Memory B cell (primary cell): Measurements from ENCODE around the gene MRPS9.

Experiments used
- ATAC-seq: fragments of 150-1000 bp; cut with Tn5 transposase; 2 replicates; pipeline ENCODE4 v1.10.0; 2021; ENCODE audit warnings: low read depth, mild to moderate bottlenecking, moderate library complexity
- DNase-seq, 2 donors: peaks; one replicate each; pipeline ENCODE4 v3.0.0; 2022; ENCODE audit warnings: low spot score in 2 of 2
- H3K27ac Mint-ChIP-seq: one replicate; pipeline ENCODE4 v1.8.0; 2022; ENCODE audit warnings: mild to moderate bottlenecking, moderate library complexity, mixed read lengths
- H3K27me3 Mint-ChIP-seq: one replicate; pipeline ENCODE4 v1.8.0; 2022; ENCODE audit warnings: mixed read lengths
- H3K36me3 Mint-ChIP-seq: one replicate; pipeline ENCODE4 v1.8.0; 2022; ENCODE audit warnings: mild to moderate bottlenecking, mixed read lengths
- H3K4me1 Mint-ChIP-seq: one replicate; pipeline ENCODE4 v1.8.0; 2022; ENCODE audit warnings: mixed read lengths
- H3K4me3 Mint-ChIP-seq: one replicate; pipeline ENCODE4 v1.8.0; 2022; ENCODE audit warnings: mild to moderate bottlenecking, moderate library complexity, mixed read lengths
- H3K9me3 Mint-ChIP-seq: one replicate; pipeline ENCODE4 v1.8.0; 2022; ENCODE audit warnings: mixed read lengths

Gene MRPS9

DNA sequence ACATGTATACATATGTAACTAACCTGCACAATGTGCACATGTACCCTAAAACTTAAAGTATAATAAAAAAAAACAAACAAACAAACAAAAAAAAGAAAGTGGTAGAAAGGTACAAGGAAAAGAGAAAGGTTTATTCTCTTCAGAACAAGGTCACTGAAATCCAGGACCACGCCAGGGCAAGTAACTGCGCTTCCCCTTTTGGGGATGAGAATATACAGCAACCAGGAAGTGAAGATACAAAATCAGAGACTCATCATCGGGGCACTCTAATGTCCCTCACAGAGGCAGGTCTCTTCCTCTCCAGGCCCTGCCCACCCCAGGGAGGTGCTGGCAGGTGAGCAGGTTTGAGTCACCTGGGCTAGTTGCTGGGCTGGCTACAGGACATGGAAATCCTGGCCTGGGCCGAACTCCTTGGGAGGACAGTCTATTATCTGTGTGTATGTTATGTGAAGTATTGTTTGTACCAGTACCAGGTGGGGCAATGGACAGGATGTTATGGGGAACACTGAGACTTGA is 103.3 kb downstream of the MRPS9 start:
- no peak for DNase-seq
- ATAC-seq = no peak
- no peaks in the 10 kb centered on the region for H3K27me3 Mint-ChIP-seq
- H3K27ac Mint-ChIP-seq = peak overlapping the region; percentile 66
- no peaks in the 10 kb centered on the region for H3K9me3 Mint-ChIP-seq
- H3K4me1 Mint-ChIP-seq = peaks cover 19% of the 10 kb centered on the region
- H3K4me3 Mint-ChIP-seq = no peak overlapping the region
- H3K36me3 Mint-ChIP-seq = peaks cover 4% of the 10 kb centered on the region

DNA sequence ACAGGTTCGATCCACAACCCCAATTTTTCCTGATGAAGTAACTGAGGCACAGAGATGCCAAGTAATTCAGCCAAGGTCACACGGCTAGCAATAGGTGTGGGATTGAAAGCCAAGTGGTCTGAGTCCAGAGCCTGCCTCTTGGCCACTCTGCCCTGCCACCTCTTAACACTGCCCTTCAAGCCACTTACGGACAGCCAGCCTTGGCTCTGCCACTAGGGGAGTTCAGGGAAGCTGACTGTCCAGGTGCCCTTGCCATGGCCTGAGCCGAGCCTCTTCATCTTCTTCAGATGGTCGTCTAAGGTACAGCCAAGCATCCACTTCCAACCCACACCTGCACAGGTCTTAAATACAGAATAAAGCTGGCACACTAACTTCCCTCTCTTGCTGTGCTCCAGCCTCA is 104.4 kb downstream of the MRPS9 start:
- Mint-ChIP-seq H3K36me3 (peaks cover 7% of the 10 kb centered on the region), H3K27me3 (no peaks in the 10 kb centered on the region), H3K4me3 (peak overlapping the region; percentile 61), H3K27ac (no peak overlapping the region), H3K4me1 (peaks cover 22% of the 10 kb centered on the region), H3K9me3 (no peaks in the 10 kb centered on the region)
- ATAC-seq = no peak
- no peak for DNase-seq

DNA sequence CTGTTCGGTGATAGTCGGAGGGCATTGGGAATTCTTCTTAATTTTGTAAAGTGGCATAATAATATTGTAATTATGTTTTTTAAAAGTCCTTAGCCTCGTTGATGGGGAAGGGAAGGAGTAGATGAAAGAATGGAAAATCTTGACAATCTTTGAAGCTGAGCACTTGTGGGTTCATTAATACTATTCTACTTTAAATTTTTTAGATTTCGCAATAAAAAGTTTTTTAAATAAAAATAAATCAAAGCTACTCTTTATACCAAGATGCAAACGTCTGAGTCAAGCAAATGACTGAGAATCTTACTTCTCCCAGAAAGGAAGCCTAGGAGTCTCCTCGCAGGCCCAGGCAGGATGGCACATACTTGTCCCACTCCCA is 105.2 kb downstream of the MRPS9 start:
- peak overlapping the region; percentile 91 for H3K4me3 Mint-ChIP-seq
- DNase-seq (no peak), ATAC-seq (no peak)
- H3K27me3 Mint-ChIP-seq = no peaks in the 10 kb centered on the region
- H3K27ac Mint-ChIP-seq = peak overlapping the region; percentile 52
- H3K36me3 Mint-ChIP-seq = peaks cover 15% of the 10 kb centered on the region
- peaks cover 31% of the 10 kb centered on the region for H3K4me1 Mint-ChIP-seq
- no peaks in the 10 kb centered on the region for H3K9me3 Mint-ChIP-seq

DNA sequence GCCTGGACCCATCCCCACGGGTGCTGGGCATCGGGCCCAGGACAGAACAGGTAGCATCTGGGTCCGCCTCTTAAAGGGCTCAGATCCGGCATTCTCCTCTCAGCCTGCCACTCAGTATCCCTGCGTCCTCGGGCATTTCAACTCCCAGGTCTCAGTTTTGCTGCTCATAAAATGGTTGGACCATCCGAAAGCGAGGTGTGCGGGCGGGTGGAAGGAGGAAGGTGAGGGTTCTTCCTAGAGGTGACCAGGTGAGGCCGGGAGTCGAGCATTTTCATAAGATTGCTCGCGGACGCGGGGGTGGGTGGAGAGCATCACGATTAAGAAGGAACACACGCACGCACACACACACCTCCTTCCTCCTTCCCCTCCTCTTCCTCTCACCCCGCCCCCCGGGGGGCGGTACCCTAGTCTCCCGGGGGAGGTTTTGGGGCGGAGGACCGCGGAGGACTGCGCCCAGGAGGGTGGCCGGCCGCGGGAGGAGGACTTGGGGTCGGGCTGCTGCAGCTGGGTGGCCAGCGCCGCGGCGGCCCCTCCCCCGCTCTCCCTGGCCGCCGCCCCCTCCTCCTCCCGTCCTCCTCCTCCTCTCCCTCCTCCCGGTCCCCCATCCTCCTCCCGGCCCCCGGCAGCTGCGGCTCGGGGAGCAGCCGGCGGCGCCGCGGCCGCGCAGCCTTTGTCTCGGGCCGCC is 105.7 kb downstream of the MRPS9 start:
- DNase-seq = peak in 1 of 2 donors; percentile 54
- Mint-ChIP-seq H3K36me3 (peaks cover 15% of the 10 kb centered on the region), H3K27ac (peak overlapping the region; percentile 52), H3K27me3 (no peaks in the 10 kb centered on the region), H3K4me1 (peaks cover 31% of the 10 kb centered on the region), H3K9me3 (no peaks in the 10 kb centered on the region), H3K4me3 (peak overlapping the region; percentile 91)
- peak; percentile 77 for ATAC-seq

DNA sequence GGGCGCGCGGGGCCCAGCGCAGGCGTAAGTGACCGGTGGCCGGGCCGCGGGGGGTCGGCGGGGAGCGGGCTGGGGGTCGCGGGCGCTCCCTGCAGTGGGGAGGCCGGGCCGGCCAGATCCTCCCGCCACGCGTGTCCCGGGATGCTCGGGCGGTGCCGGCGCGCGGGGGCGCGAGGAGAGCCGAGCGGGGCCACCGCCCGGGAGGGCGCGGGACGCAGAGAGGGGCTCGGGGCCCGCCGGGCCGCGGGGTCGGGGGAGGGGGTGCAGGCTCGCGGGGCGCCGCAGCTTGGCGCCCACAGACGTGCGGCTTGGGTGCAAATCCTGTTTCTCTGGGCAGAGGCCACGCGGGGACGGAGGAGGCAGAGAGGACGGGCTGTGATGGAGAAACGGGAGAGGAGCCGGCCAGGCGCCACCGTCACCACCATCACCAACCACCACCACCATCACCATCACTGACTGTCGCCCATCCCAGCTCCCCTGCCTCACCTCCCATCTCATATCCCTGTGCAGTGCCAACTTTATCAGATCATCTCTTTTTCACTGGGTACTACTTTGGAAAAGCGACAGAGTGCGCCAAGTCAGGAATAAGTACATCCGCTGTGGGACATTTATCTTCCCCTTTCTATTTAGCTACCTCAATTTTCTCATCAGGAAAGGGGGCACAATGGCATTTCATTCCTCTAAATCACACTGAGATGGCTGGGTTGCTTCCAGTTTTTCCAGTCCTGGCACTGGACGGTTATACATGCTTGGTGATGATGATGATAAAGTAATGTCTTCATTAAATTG is 106.5 kb downstream of the MRPS9 start:
- peak; percentile 12 for ATAC-seq
- peaks cover 19% of the 10 kb centered on the region for H3K36me3 Mint-ChIP-seq
- peak overlapping the region; percentile 91 for H3K4me3 Mint-ChIP-seq
- peaks cover 2% of the 10 kb centered on the region for H3K9me3 Mint-ChIP-seq
- H3K27me3 Mint-ChIP-seq = peaks cover 2% of the 10 kb centered on the region
- H3K4me1 Mint-ChIP-seq = peaks cover 33% of the 10 kb centered on the region
- H3K27ac Mint-ChIP-seq = peak overlapping the region; percentile 85
- DNase-seq = no peak

DNA sequence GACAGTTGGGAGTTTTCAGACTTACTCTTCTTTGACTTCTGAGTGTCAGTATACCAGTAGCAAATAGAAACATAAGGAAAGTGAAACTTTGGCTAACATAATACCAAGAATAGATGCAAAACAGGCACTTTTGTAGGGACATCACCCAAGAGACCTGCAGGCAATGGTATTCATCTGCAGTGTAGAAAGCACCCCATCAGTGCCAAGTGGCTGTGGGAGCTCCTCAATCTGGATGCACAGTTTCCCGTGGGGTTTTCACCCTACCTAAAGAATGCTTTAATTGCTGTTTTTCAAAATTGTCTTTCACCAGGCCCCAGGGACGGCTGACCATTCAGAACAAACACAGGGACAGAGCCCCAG is 107.1 kb downstream of the MRPS9 start:
- DNase-seq (no peak), ATAC-seq (peak; percentile 73)
- Mint-ChIP-seq H3K4me1 (peaks cover 35% of the 10 kb centered on the region), H3K27me3 (peaks cover 2% of the 10 kb centered on the region), H3K9me3 (peaks cover 2% of the 10 kb centered on the region), H3K4me3 (peak overlapping the region; percentile 91), H3K27ac (peak overlapping the region; percentile 85), H3K36me3 (peaks cover 21% of the 10 kb centered on the region)

DNA sequence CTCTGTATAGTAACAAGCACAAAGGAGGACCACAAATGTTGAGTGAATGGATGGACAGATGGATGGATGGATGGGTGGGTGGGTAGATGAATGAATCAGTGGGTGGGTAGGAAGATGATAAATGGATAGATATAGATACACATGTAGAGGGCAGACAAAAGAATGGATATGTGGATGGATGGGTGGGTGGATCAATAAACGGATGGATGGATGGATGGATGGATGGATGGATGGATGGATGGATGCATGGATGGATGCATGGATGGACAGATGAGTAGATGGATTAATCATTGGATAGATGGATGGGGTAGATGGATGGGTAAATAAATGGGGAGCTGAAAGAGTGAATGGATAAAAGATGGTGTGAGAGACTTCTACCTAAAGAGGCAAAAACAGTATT is 111.4 kb downstream of the MRPS9 start:
- Mint-ChIP-seq H3K4me1 (peaks cover 21% of the 10 kb centered on the region), H3K27ac (no peak overlapping the region), H3K36me3 (peaks cover 28% of the 10 kb centered on the region), H3K9me3 (peaks cover 2% of the 10 kb centered on the region), H3K4me3 (no peak overlapping the region), H3K27me3 (peaks cover 4% of the 10 kb centered on the region)
- no peak for ATAC-seq
- no peak for DNase-seq
